HCT116 (cell line): ENCODE measurements around the gene IGDCC3. TPM values are rescaled to one million over a fixed set of nuclear protein-coding genes. Genes with fewer than 3 reads are reported as not detected.

ENCODE experiments used
- ATAC-seq: fragments of 200-7000 bp; cut with Tn5 transposase; 2 replicates; pipeline ENCODE4 v1.9.1; 2020; ENCODE audit warnings: mild to moderate bottlenecking, moderate library complexity
- BruUV-seq: library from RNA; stranded (reverse); fragments of 400-500 nt; replicated peaks from 2 replicates; lab custom pipeline; 2021; lab: Mats Ljungman, UMichigan
- CTCF ChIA-PET: fragments of 300-600 bp; sonication (Branson Sonifier 250); formaldehyde crosslinking; loops from one replicate; lab custom pipeline; 2021; ENCODE audit warnings: antibody characterized with exemption; lab: Charles Lee
- POLR2A ChIA-PET: fragments of 300-600, 350-600 bp; sonication (Branson Sonifier 250); formaldehyde crosslinking; loops from one replicate; lab custom pipeline; 2021; ENCODE audit warnings: antibody characterized with exemption; lab: Charles Lee
- RAD21 ChIA-PET, 2 experiments: fragments of 300-600 bp; sonication (Branson Sonifier 250); formaldehyde crosslinking; loops; one replicate each; lab custom pipeline; 2023; ENCODE audit warnings: low total read pairs in 2 of 2; ENCODE audit not compliant: uncharacterized antibody in 2 of 2, unreplicated experiment in 2 of 2, low non-redundant PET in 1 of 2; lab: Charles Lee
- DNase-seq: peaks from one replicate; pipeline ENCODE4 v3.0.0-alpha.2; 2010; ENCODE audit warnings: low read depth, low spot score
- H2AFZ ChIP-seq: fragments of 200-600 bp; shearing (Covaris generic), sonication (generic); 2 replicates; pipeline ENCODE4 v1.6.1; 2017; ENCODE audit warnings: low read depth, mixed run types, mixed read lengths, antibody characterized with exemption, low read length; ENCODE audit not compliant: poor library complexity, severe bottlenecking
- H3K27ac ChIP-seq: 2 replicates; pipeline ENCODE4 v1.5.1; 2012; ENCODE audit warnings: low read depth, low read length
- H3K27me3 ChIP-seq: fragments of 200-600 bp; sonication (generic); 2 replicates; pipeline ENCODE4 v1.6.1; 2016; ENCODE audit warnings: mixed run types, low read length, mixed read lengths; ENCODE audit not compliant: insufficient read depth
- H3K36me3 ChIP-seq, 2 experiments: fragments of 200-500 bp in 1 of 2; fragments of 200-600 bp in 1 of 2; sonication (Bioruptor generic) in 1 of 2; sonication (generic) in 1 of 2; 2 replicates each; pipeline versions ENCODE4 v1.5.1 to v1.6.1; 2014 to 2016; ENCODE audit warnings: low read length in 2 of 2, inconsistent platforms in 1 of 2, mixed read lengths in 1 of 2, mixed run types in 1 of 2; ENCODE audit not compliant: insufficient read depth in 2 of 2, control insufficient read depth in 1 of 2
- H3K4me1 ChIP-seq, 2 experiments: fragments of 200-600 bp in 1 of 2; sonication (generic) in 1 of 2; 2 replicates each; pipeline versions ENCODE4 v1.5.1 to v1.6.1; 2012 to 2017; ENCODE audit warnings: low read length in 2 of 2, inconsistent platforms in 1 of 2, mild to moderate bottlenecking in 1 of 2, mixed read lengths in 1 of 2, mixed run types in 1 of 2, moderate library complexity in 1 of 2; ENCODE audit not compliant: insufficient read depth in 2 of 2, control insufficient read depth in 1 of 2
- H3K4me2 ChIP-seq: fragments of 200-600 bp; sonication (generic); 2 replicates; pipeline ENCODE4 v1.6.1; 2017; ENCODE audit warnings: mixed run types, low read length, mixed read lengths
- H3K4me3 ChIP-seq, 2 experiments: fragments of 200-600 bp in 1 of 2; sonication (generic) in 1 of 2; replicated peaks in 1 of 2; 2 replicates each; pipeline ENCODE4 v1.5.1; 2011 to 2016; ENCODE audit warnings: low read length in 2 of 2, control low read depth in 1 of 2, low read depth in 1 of 2, mild to moderate bottlenecking in 1 of 2, mixed read lengths in 1 of 2, mixed run types in 1 of 2
- H3K79me2 ChIP-seq: fragments of 200-600 bp; sonication (generic); 2 replicates; pipeline ENCODE4 v1.6.1; 2017; ENCODE audit warnings: mild to moderate bottlenecking, mixed run types, low read length, moderate library complexity, mixed read lengths; ENCODE audit not compliant: insufficient read depth
- H3K9ac ChIP-seq: fragments of 200-600 bp; sonication (generic); 2 replicates; pipeline ENCODE4 v1.6.1; 2016; ENCODE audit warnings: low read length, mixed read lengths
- H3K9me2 ChIP-seq: fragments of 200-600 bp; sonication (generic), shearing (Covaris generic); 2 replicates; pipeline ENCODE4 v1.6.1; 2017; ENCODE audit warnings: mixed run types, mild to moderate bottlenecking, moderate library complexity; ENCODE audit not compliant: insufficient read depth
- H3K9me3 ChIP-seq, 2 experiments: fragments of 200-500 bp in 1 of 2; fragments of 200-600 bp in 1 of 2; sonication (Bioruptor generic) in 1 of 2; sonication (generic) in 1 of 2; 2 replicates each; pipeline ENCODE4 v1.6.1; 2014 to 2017; ENCODE audit warnings: low read length in 2 of 2, mixed read lengths in 2 of 2, inconsistent platforms in 1 of 2, low read depth in 1 of 2, mild to moderate bottlenecking in 1 of 2, mixed run types in 1 of 2, moderate library complexity in 1 of 2; ENCODE audit not compliant: control insufficient read depth in 1 of 2, insufficient read depth in 1 of 2
- H4K20me1 ChIP-seq: fragments of 200-600 bp; sonication (generic), shearing (Covaris generic); 2 replicates; pipeline ENCODE4 v1.6.1; 2017; ENCODE audit warnings: mixed run types, mild to moderate bottlenecking, moderate library complexity; ENCODE audit not compliant: insufficient read depth
- ELF1 ChIP-seq: IDR thresholded peaks from 2 replicates; pipeline ENCODE4 v1.6.1; 2012; ENCODE audit warnings: low read depth, borderline replicate concordance
- SP1 ChIP-seq: IDR thresholded peaks from 2 replicates; pipeline ENCODE4 v1.6.1; 2012; ENCODE audit warnings: low read depth
- SRF ChIP-seq: IDR thresholded peaks from 2 replicates; pipeline ENCODE4 v1.6.1; 2012; ENCODE audit warnings: low read depth
- ZNF274 ChIP-seq: fragments of 200-500 bp; sonication (Bioruptor generic); IDR thresholded peaks from 2 replicates; pipeline ENCODE4 v1.6.1; 2014; ENCODE audit warnings: mild to moderate bottlenecking, low read depth, low read length, inconsistent platforms
- intact Hi-C: fragments of 100-400 bp; cut with micrococcal nuclease; formaldehyde crosslinking; loops from 2 replicates; pipeline ENCODE4 v1.10.0; 2022
- total RNA-seq: library from RNA; stranded (reverse); gene quantifications from one replicate; pipeline ENCODE4 v1.2.1, GENCODE V29; 2021; ENCODE audit not compliant: unreplicated experiment

IGDCC3 gene
- total RNA-seq, 1 experiment from 2014 or later = 0.44 TPM

DNA sequence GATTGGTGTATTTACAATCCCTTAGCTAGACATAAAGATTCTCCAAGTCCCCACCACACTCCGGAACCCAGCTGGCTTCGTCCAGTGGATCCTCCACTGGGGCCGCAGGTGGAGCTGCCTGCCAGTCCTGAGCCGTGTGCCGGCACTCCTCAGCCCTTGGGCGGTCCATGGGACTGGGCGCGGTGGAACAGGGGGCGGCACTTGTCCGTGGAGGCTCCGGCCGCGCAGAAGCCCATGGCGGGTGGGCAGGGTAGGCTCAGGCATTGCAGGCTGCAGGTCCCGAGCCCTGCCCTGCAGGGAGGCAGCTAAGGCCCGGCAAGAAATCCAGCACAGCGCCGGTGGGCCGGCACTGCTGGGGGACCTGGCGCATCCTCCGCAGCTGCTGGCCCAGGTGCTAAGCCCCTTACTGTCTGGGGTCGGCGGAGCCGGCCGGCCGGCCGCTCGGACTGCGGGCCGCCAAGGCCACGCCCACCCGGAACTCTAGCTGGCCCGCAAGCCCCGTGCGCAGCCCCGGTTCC, 76.8 kb downstream of the IGDCC3 start:
- no TSS peak for BruUV-seq

GRCh38 chr15:65298731-65299130, 79.1 kb downstream of the IGDCC3 start:
- no peaks in the 10 kb centered on the region for H3K36me3 ChIP-seq
- H3K79me2 ChIP-seq = no peaks in the 10 kb centered on the region
- H2AFZ ChIP-seq = no peak overlapping the region
- no peak overlapping the region for H3K27ac ChIP-seq
- H3K4me3 ChIP-seq = no peak overlapping the region
- no peak overlapping the region for H3K9ac ChIP-seq
- POLR2A ChIA-PET = no interaction called here
- RAD21 ChIA-PET = interaction anchor here in 1 of 2 experiments (1.5 kb wide), 1 partner anchor 108 kb away, joined by 3 read pairs; no protein-coding TSS in a partner anchor
- TF ChIP-seq SRF (no peak), SP1 (no peak)
- CTCF ChIA-PET = interaction anchor here (1.4 kb wide), 1 partner anchor 109 kb away, joined by 11 read pairs; no protein-coding TSS in a partner anchor
- no peaks in the 10 kb centered on the region for H3K9me2 ChIP-seq
- peaks cover 17 to 33% of the 10 kb centered on the region in 2 experiments for H3K4me1 ChIP-seq
- no peak for ATAC-seq
- no peak for DNase-seq
- H4K20me1 ChIP-seq = no peaks in the 10 kb centered on the region
- intact Hi-C loops = loop anchor here (5.0 kb wide), 1 partner anchor 166 kb away; the partner anchor contains the start of gene PDCD7
- H3K4me2 ChIP-seq = no peak overlapping the region
- no TSS peak for BruUV-seq
- H3K9me3 ChIP-seq = no peaks in the 10 kb centered on the region
- no peaks in the 10 kb centered on the region for H3K27me3 ChIP-seq

More for the DNA sequence above, 76.8 kb downstream of the IGDCC3 start:
- no peaks in the 10 kb centered on the region for H3K27me3 ChIP-seq
- POLR2A ChIA-PET = interaction anchor here (1.5 to 2.1 kb wide), 3 partner anchors 14 to 116 kb away, joined by 3 to 11 read pairs (median 6); partner anchors contain the start of genes CLPX and PARP16
- no peaks in the 10 kb centered on the region for H3K9me3 ChIP-seq
- H2AFZ ChIP-seq = no peak overlapping the region
- RAD21 ChIA-PET = no interaction called here
- H3K9ac ChIP-seq = no peak overlapping the region
- H3K4me1 ChIP-seq = peaks cover 26 to 45% of the 10 kb centered on the region in 2 experiments
- no peak overlapping the region for H3K4me2 ChIP-seq
- H3K9me2 ChIP-seq = no peaks in the 10 kb centered on the region
- H3K4me3 ChIP-seq = no peak overlapping the region
- H4K20me1 ChIP-seq = no peaks in the 10 kb centered on the region
- DNase-seq (no peak), ATAC-seq (no peak)
- no peaks in the 10 kb centered on the region for H3K36me3 ChIP-seq
- no peak overlapping the region for H3K27ac ChIP-seq
- H3K79me2 ChIP-seq = no peaks in the 10 kb centered on the region
- CTCF ChIA-PET = no interaction called here
- intact Hi-C loops = no loop called here
- no peak for TF ChIP-seq ZNF274
- TF ChIP-seq ELF1 = no peak
